ENCODE measurements around the gene SRC. TPM values are rescaled to one million over a fixed set of nuclear protein-coding genes. Genes with fewer than 3 reads are reported as not detected.

The SRC gene
- polyA plus RNA-seq, 1 of the 3 experiments (the other 2 are of a cell fraction), result 23.8 TPM

GRCh38 chr20:37340998-37341397 is 4.9 kb upstream of the SRC start:
- H3K36me3 ChIP-seq (replicated peaks in 1 of 2; ENCODE audit: control insufficient read depth in 1 of 2, insufficient read depth in 2 of 2, low read length in 1 of 2), result no peaks in the 10 kb centered on the region

GRCh38 chr20:37341632-37342031 is 4.3 kb upstream of the SRC start:
- Histone ChIP-seq H2AFZ (ENCODE audit: low read depth) (no peak overlapping the region), H3K4me2 (no peak overlapping the region), H3K9me2 (no peaks in the 10 kb centered on the region), H3K9me3 (no peaks in the 10 kb centered on the region), H3K36me3 (replicated peaks in 1 of 2; ENCODE audit: control insufficient read depth in 1 of 2, insufficient read depth in 2 of 2, low read length in 1 of 2) (no peaks in the 10 kb centered on the region), H3F3A (replicated peaks; ENCODE audit: insufficient read depth) (peaks cover 10% of the 10 kb centered on the region), H4K20me1 (ENCODE audit: insufficient read depth) (no peaks in the 10 kb centered on the region), H3K27me3 (ENCODE audit: insufficient read depth) (no peaks in the 10 kb centered on the region), H3K4me1 (ENCODE audit: control insufficient read depth in 1 of 2, insufficient read depth in 2 of 2, low read depth in 1 of 2, low read length in 1 of 2) (peaks cover 4 to 29% of the 10 kb centered on the region in 2 experiments; a peak in 3 of 4 replicates), H3K4me3 (ENCODE audit: low read depth in 2 of 2, low read length in 1 of 2) (no peak overlapping the region), H3K9ac (no peak overlapping the region), H3K79me2 (ENCODE audit: insufficient read depth) (peaks cover 12% of the 10 kb centered on the region), H3K27ac (ENCODE audit: low read depth in 2 of 2, low read length in 1 of 2) (no peak overlapping the region)
- TF ChIP-seq RFX5 (IDR thresholded peaks at IDR 0.05; ENCODE audit: low read length), result no peak
- no peak for TF ChIP-seq SIN3A (IDR thresholded peaks at IDR 0.05; ENCODE audit: borderline replicate concordance, low read depth, low read length)
- TF ChIP-seq MXI1 (IDR thresholded peaks at IDR 0.05; ENCODE audit: low read depth, low read length), result no peak
- no peak for TF ChIP-seq USF1 (IDR thresholded peaks at IDR 0.05; ENCODE audit: borderline replicate concordance, low read depth)
- POLR2A ChIA-PET, result no interaction called here
- CTCF ChIA-PET, result no interaction called here
- 84% methylated on average over 10 of the region's 11 CpGs for WGBS (ENCODE audit: low lambda C conversion rate)
- no peak for DNase-seq

More at GRCh38 chr20:37340998-37341397, 4.9 kb upstream of the SRC start:
- H3K9me2 ChIP-seq, result no peaks in the 10 kb centered on the region
- no peak overlapping the region for H3K27ac ChIP-seq (ENCODE audit: low read depth in 2 of 2, low read length in 1 of 2)
- CTCF ChIA-PET, result no interaction called here
- no peak overlapping the region for H2AFZ ChIP-seq (ENCODE audit: low read depth)
- H3K9ac ChIP-seq, result no peak overlapping the region
- peaks cover 8% of the 10 kb centered on the region for H3K79me2 ChIP-seq (ENCODE audit: insufficient read depth)
- no peaks in the 10 kb centered on the region for H3K9me3 ChIP-seq
- H4K20me1 ChIP-seq (ENCODE audit: insufficient read depth), result no peaks in the 10 kb centered on the region
- H3F3A ChIP-seq (replicated peaks; ENCODE audit: insufficient read depth), result peaks cover 10% of the 10 kb centered on the region
- no peak for TF ChIP-seq EZH2phosphoT487 (IDR thresholded peaks at IDR 0.05; ENCODE audit: borderline replicate concordance, low read depth)
- no peak for TF ChIP-seq NRF1 (IDR thresholded peaks at IDR 0.05; ENCODE audit: low read depth, low read length)
- TF ChIP-seq SIN3A (IDR thresholded peaks at IDR 0.05; ENCODE audit: borderline replicate concordance, low read depth, low read length), result no peak
- no peak for TF ChIP-seq TEAD4 (IDR thresholded peaks at IDR 0.05; ENCODE audit: borderline replicate concordance, insufficient read depth)
- TF ChIP-seq FOXM1 (IDR thresholded peaks at IDR 0.05; ENCODE audit: low read depth), result no peak
- H3K4me2 ChIP-seq, result no peak overlapping the region
- H3K4me1 ChIP-seq (ENCODE audit: control insufficient read depth in 1 of 2, insufficient read depth in 2 of 2, low read depth in 1 of 2, low read length in 1 of 2), result peaks cover 4 to 33% of the 10 kb centered on the region in 2 experiments; a peak in 3 of 4 replicates
- H3K27me3 ChIP-seq (ENCODE audit: insufficient read depth), result no peaks in the 10 kb centered on the region
- WGBS (ENCODE audit: low lambda C conversion rate), result 93% methylated on average over 6 of the region's 6 CpGs
- POLR2A ChIA-PET, result no interaction called here
- no peak for DNase-seq
- no peak overlapping the region for H3K4me3 ChIP-seq (ENCODE audit: low read depth in 2 of 2, low read length in 1 of 2)

- Histone ChIP-seq H3K27me3 (ENCODE audit: insufficient read depth) (no peaks in the 10 kb centered on the region), H3K36me3 (replicated peaks in 1 of 2; ENCODE audit: control insufficient read depth in 1 of 2, insufficient read depth in 2 of 2, low read length in 1 of 2) (no peaks in the 10 kb centered on the region), H3K4me3 (ENCODE audit: low read depth in 2 of 2, low read length in 1 of 2) (no peak overlapping the region), H3K27ac (ENCODE audit: low read depth in 2 of 2, low read length in 1 of 2) (peak overlapping the region in 1 of 2 experiments; percentile 23; a peak in 1 of 4 replicates), H3K9me2 (no peaks in the 10 kb centered on the region), H3F3A (replicated peaks; ENCODE audit: insufficient read depth) (peaks cover 17% of the 10 kb centered on the region), H3K79me2 (ENCODE audit: insufficient read depth) (peaks cover 20% of the 10 kb centered on the region), H4K20me1 (ENCODE audit: insufficient read depth) (no peaks in the 10 kb centered on the region), H2AFZ (ENCODE audit: low read depth) (no peak overlapping the region), H3K4me1 (ENCODE audit: control insufficient read depth in 1 of 2, insufficient read depth in 2 of 2, low read depth in 1 of 2, low read length in 1 of 2) (peaks cover 4 to 28% of the 10 kb centered on the region in 2 experiments; a peak in 3 of 4 replicates), H3K9ac (no peak overlapping the region), H3K9me3 (no peaks in the 10 kb centered on the region), H3K4me2 (no peak overlapping the region)
- ChIA-PET CTCF (no interaction called here), POLR2A (no interaction called here)
- DNase-seq, result no peak
- WGBS (ENCODE audit: low lambda C conversion rate), result 80% methylated on average over 2 of the region's 4 CpGs
- TF ChIP-seq SIN3A (IDR thresholded peaks at IDR 0.05; ENCODE audit: borderline replicate concordance, low read depth, low read length) (no peak), ELF1 (IDR thresholded peaks at IDR 0.05) (no peak), NFIC (IDR thresholded peaks at IDR 0.05; ENCODE audit: borderline replicate concordance) (no peak), PBX3 (IDR thresholded peaks at IDR 0.05) (no peak), EP300 (IDR thresholded peaks at IDR 0.05; ENCODE audit: borderline replicate concordance in 1 of 2, low read depth in 1 of 2, low read length in 1 of 2) (no peak), RAD21 (IDR thresholded peaks at IDR 0.05; ENCODE audit: low read length) (peak; percentile 23; the same call in 1 of the 2 replicates), RFX5 (IDR thresholded peaks at IDR 0.05; ENCODE audit: low read length) (no peak), CTCF (IDR thresholded peaks at IDR 0.05) (peak; percentile 23; the same call in 1 of the 2 replicates), FOXM1 (IDR thresholded peaks at IDR 0.05; ENCODE audit: low read depth) (no peak)
Observed at GRCh38 chr20:37342231-37343177, 3.4 kb upstream of the SRC start.

All from SK-N-SH (cell line).